ENCODE measurements around the gene MTHFD1L. TPM values are rescaled to one million over a fixed set of nuclear protein-coding genes. Genes with fewer than 3 reads are reported as not detected.
A peak's percentile ranks its signal among the peaks of the same experiment; 100 is the strongest.

The MTHFD1L gene
- total RNA-seq, 2 donors from 2014 or later: 4.1 to 12.2 TPM

- no peak overlapping the region for H3K4me3 ChIP-seq
- DNase-seq (ENCODE audit: low spot score): no peak
- no peak for TF ChIP-seq CTCF (IDR thresholded peaks at IDR 0.05)
- H3K36me3 ChIP-seq: no peaks in the 10 kb centered on the region
- H3K4me1 ChIP-seq: peaks cover 0 to 33% of the 10 kb centered on the region in 2 donors
- H3K27me3 ChIP-seq: no peaks in the 10 kb centered on the region
- H3K9me3 ChIP-seq: no peaks in the 10 kb centered on the region
- H3K27ac ChIP-seq: peak overlapping the region; percentile 71 to 89
Measured at GRCh38 chr6:151056230-151056907, 190.9 kb downstream of the MTHFD1L start.

- H3K36me3 ChIP-seq: no peaks in the 10 kb centered on the region
- DNase-seq (ENCODE audit: low spot score): no peak
- no peak overlapping the region for H3K4me3 ChIP-seq
- H3K27me3 ChIP-seq: no peaks in the 10 kb centered on the region
- no peak for TF ChIP-seq CTCF (IDR thresholded peaks at IDR 0.05)
- H3K4me1 ChIP-seq: peaks cover 0 to 33% of the 10 kb centered on the region in 2 donors
- H3K27ac ChIP-seq: peak overlapping the region; percentile 71 to 89
- no peaks in the 10 kb centered on the region for H3K9me3 ChIP-seq
Measured at GRCh38 chr6:151057061-151057460, 191.6 kb downstream of the MTHFD1L start.

GRCh38 chr6:151058021-151058733, 192.7 kb downstream of the MTHFD1L start:
- Histone ChIP-seq H3K4me1 (peaks cover 0 to 33% of the 10 kb centered on the region in 2 donors), H3K9me3 (no peaks in the 10 kb centered on the region), H3K27ac (peak overlapping the region; percentile 71 to 89), H3K27me3 (no peaks in the 10 kb centered on the region), H3K4me3 (no peak overlapping the region), H3K36me3 (no peaks in the 10 kb centered on the region)
- no peak for DNase-seq (ENCODE audit: low spot score)
- no peak for TF ChIP-seq CTCF (IDR thresholded peaks at IDR 0.05)

GRCh38 chr6:151059612-151060095, 194.2 kb downstream of the MTHFD1L start:
- Histone ChIP-seq H3K36me3 (no peaks in the 10 kb centered on the region), H3K27me3 (no peaks in the 10 kb centered on the region), H3K27ac (peak overlapping the region in 1 of 2 donors; percentile 89)

GRCh38 chr6:151060096-151060765, 194.7 kb downstream of the MTHFD1L start:
- no peak overlapping the region for H3K4me3 ChIP-seq
- peak overlapping the region in 1 of 2 donors; percentile 89 for H3K27ac ChIP-seq
- no peak for TF ChIP-seq CTCF (IDR thresholded peaks at IDR 0.05)
- no peaks in the 10 kb centered on the region for H3K9me3 ChIP-seq
- H3K4me1 ChIP-seq: peaks cover 0 to 35% of the 10 kb centered on the region in 2 donors
- H3K27me3 ChIP-seq: no peaks in the 10 kb centered on the region
- no peaks in the 10 kb centered on the region for H3K36me3 ChIP-seq
- no peak for DNase-seq (ENCODE audit: low spot score)

More at GRCh38 chr6:151059612-151060095, 194.2 kb downstream of the MTHFD1L start:
- H3K9me3 ChIP-seq: no peaks in the 10 kb centered on the region
- no peak overlapping the region for H3K4me3 ChIP-seq
- no peak for DNase-seq (ENCODE audit: low spot score)
- TF ChIP-seq CTCF (IDR thresholded peaks at IDR 0.05): no peak
- H3K4me1 ChIP-seq: peaks cover 0 to 33% of the 10 kb centered on the region in 2 donors

All from right atrium auricular region (tissue), 2 donors.